ENCODE results near the gene TNRC6B. TPM values are rescaled to one million over a fixed set of nuclear protein-coding genes. Genes with fewer than 3 reads are reported as not detected.
A peak's percentile ranks its signal among the peaks of the same experiment; 100 is the strongest.
"Not testable (repeated sequence)": the region's sequence is repeated elsewhere in the genome, so short reads cannot be mapped to it uniquely, and the experiment has no call there.

The TNRC6B gene
- total RNA-seq, 1 experiment from 2014 or later = 52.2 TPM

DNA sequence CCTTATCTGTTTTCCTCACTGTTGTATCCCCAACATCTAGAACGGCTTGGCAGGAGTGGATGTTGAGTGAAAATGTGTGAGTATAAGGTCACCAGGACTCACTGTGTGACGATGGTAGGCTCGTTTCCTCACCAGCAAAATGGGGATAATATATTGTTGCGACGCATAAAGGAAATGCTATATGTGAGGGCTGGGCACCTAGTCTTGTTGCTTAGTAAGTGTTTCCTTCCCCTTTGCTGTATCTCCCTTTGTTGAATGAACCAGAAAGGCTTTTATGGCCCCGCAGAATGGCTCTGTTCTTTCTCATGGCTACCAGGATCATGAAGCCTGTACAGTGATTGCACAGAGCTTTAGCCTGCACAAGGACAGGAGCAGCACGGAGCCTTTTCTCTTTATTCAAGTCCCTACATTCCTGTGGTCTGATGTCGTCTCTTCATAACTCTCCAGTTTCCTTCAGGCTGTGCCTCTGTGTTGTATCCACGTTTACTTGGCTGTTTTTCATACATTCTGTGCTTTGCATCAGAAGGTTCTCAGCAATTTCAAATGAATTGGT, 5.4 kb downstream of the TNRC6B start:
- H3K4me1 ChIP-seq (ENCODE audit: insufficient read depth, low read length, poor library complexity, severe bottlenecking) = peaks cover 28% of the 10 kb centered on the region
- peak; percentile 81 for DNase-seq (ENCODE audit: low spot score)
- no peaks in the 10 kb centered on the region for H3K36me3 ChIP-seq (ENCODE audit: insufficient read depth, low read length, poor library complexity, severe bottlenecking)
- ChIA-PET CTCF (no interaction called here), POLR2A (ENCODE audit: low non-redundant PET) (no interaction called here)
- H3K9me3 ChIP-seq (ENCODE audit: low read depth, low read length, poor library complexity, severe bottlenecking) = no peaks in the 10 kb centered on the region
- intact Hi-C loops (cut with micrococcal nuclease; ENCODE audit: unreplicated experiment) = no loop called here
- peak overlapping the region; percentile 9 for H3K4me3 ChIP-seq (ENCODE audit: low read depth, low read length, poor library complexity, severe bottlenecking)
- BruUV-seq (replicated peaks) = no TSS peak
- H3K27ac ChIP-seq (ENCODE audit: low read depth, low read length, poor library complexity, severe bottlenecking) = peak overlapping the region; percentile 73
- TF ChIP-seq EZH2 (IDR thresholded peaks at IDR 0.05; ENCODE audit: borderline replicate concordance, low read depth, low read length, poor library complexity, severe bottlenecking) (no peak), CTCF (conservative IDR thresholded peaks at IDR 0.05; ENCODE audit: low read depth, low read length) (no peak)
- H3K27me3 ChIP-seq (replicated peaks; ENCODE audit: insufficient read depth, low read depth, low read length, poor library complexity) = no peaks in the 10 kb centered on the region

GRCh38 chr22:40183603-40184002, 5.9 kb downstream of the TNRC6B start:
- BruUV-seq (replicated peaks); H3K9me3 ChIP-seq (ENCODE audit: low read depth, low read length, poor library complexity, severe bottlenecking); intact Hi-C loops (cut with micrococcal nuclease; ENCODE audit: unreplicated experiment); H3K4me3 ChIP-seq (ENCODE audit: low read depth, low read length, poor library complexity, severe bottlenecking); POLR2A ChIA-PET (ENCODE audit: low non-redundant PET); DNase-seq (ENCODE audit: low spot score); H3K27me3 ChIP-seq (replicated peaks; ENCODE audit: insufficient read depth, low read depth, low read length, poor library complexity); H3K36me3 ChIP-seq (ENCODE audit: insufficient read depth, low read length, poor library complexity, severe bottlenecking); CTCF ChIA-PET: not testable (repeated sequence)
- Histone ChIP-seq H3K27ac (ENCODE audit: low read depth, low read length, poor library complexity, severe bottlenecking) (peak overlapping the region; percentile 73), H3K4me1 (ENCODE audit: insufficient read depth, low read length, poor library complexity, severe bottlenecking) (peaks cover 28% of the 10 kb centered on the region)

DNA sequence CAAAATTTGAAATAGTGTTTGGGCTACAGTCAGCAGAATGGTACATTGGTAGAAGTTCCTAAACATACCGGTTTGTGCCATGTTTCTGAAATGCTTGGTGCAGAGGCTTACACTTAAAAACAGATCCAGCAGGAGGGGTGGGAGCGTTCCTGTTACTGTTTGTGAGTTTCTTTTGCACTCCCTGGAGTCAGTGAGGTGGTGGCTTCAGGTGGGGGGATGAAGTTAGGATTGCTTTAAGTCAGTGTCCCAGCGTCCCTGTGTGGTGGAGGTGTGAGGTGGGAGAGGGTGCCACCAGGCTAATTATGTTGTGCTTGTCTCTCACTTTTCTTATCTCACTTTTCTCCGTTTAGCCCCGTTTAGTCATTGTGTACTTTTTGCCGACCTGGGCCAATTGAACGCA, 9.7 kb downstream of the TNRC6B start:
- ChIA-PET CTCF (no interaction called here), POLR2A (ENCODE audit: low non-redundant PET) (no interaction called here)
- no peak for DNase-seq (ENCODE audit: low spot score)
- TF ChIP-seq EZH2 (IDR thresholded peaks at IDR 0.05; ENCODE audit: borderline replicate concordance, low read depth, low read length, poor library complexity, severe bottlenecking) = no peak
- TF ChIP-seq CTCF (conservative IDR thresholded peaks at IDR 0.05; ENCODE audit: low read depth, low read length) = no peak
- Histone ChIP-seq H3K4me1 (ENCODE audit: insufficient read depth, low read length, poor library complexity, severe bottlenecking) (peaks cover 15% of the 10 kb centered on the region), H3K27me3 (replicated peaks; ENCODE audit: insufficient read depth, low read depth, low read length, poor library complexity) (no peaks in the 10 kb centered on the region), H3K9me3 (ENCODE audit: low read depth, low read length, poor library complexity, severe bottlenecking) (no peaks in the 10 kb centered on the region), H3K27ac (ENCODE audit: low read depth, low read length, poor library complexity, severe bottlenecking) (no peak overlapping the region), H3K4me3 (ENCODE audit: low read depth, low read length, poor library complexity, severe bottlenecking) (no peak overlapping the region), H3K36me3 (ENCODE audit: insufficient read depth, low read length, poor library complexity, severe bottlenecking) (no peaks in the 10 kb centered on the region)
- BruUV-seq (replicated peaks) = no TSS peak
- intact Hi-C loops (cut with micrococcal nuclease; ENCODE audit: unreplicated experiment) = no loop called here

DNA sequence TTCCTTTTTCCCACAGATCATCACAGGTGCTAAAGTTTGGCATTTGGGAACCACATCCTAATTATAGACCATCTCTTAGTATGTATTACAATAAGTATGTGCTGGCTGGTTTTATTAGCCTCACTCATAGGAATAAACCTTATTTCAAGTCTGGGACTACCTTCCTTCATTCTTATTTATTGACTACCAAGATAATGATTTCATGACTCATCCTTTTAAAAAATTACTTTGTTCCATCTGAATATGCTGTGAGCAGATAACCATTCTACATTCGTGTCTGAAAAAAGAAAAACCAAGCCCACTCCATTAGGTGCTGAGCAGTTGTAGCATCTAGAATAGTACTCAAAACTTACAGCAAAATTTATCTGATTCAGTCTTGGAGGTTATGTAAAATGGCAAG, 12.3 kb downstream of the TNRC6B start:
- Histone ChIP-seq H3K27me3 (replicated peaks; ENCODE audit: insufficient read depth, low read depth, low read length, poor library complexity) (no peaks in the 10 kb centered on the region), H3K36me3 (ENCODE audit: insufficient read depth, low read length, poor library complexity, severe bottlenecking) (no peaks in the 10 kb centered on the region), H3K27ac (ENCODE audit: low read depth, low read length, poor library complexity, severe bottlenecking) (no peak overlapping the region), H3K4me3 (ENCODE audit: low read depth, low read length, poor library complexity, severe bottlenecking) (no peak overlapping the region), H3K9me3 (ENCODE audit: low read depth, low read length, poor library complexity, severe bottlenecking) (no peaks in the 10 kb centered on the region), H3K4me1 (ENCODE audit: insufficient read depth, low read length, poor library complexity, severe bottlenecking) (peaks cover 8% of the 10 kb centered on the region)
- no peak for TF ChIP-seq EZH2 (IDR thresholded peaks at IDR 0.05; ENCODE audit: borderline replicate concordance, low read depth, low read length, poor library complexity, severe bottlenecking)
- no peak for TF ChIP-seq CTCF (conservative IDR thresholded peaks at IDR 0.05; ENCODE audit: low read depth, low read length)
- BruUV-seq (replicated peaks) = no TSS peak
- ChIA-PET CTCF (no interaction called here), POLR2A (ENCODE audit: low non-redundant PET) (no interaction called here)
- intact Hi-C loops (cut with micrococcal nuclease; ENCODE audit: unreplicated experiment) = loop anchor here (5.0 kb wide), 1 partner anchor 148 kb away; no protein-coding TSS in a partner anchor
- no peak for DNase-seq (ENCODE audit: low spot score)
